Measurements from ENCODE around the gene MTCP1. TPM values are rescaled to one million over a fixed set of nuclear protein-coding genes. Genes with fewer than 3 reads are reported as not detected.

Gene MTCP1
- total and polyA plus RNA-seq, 9 of the 15 experiments (the other 6 are each of a cell fraction or from before 2014, with no cell fraction given), result 12.7 to 28.0 (median 22.9) TPM

- no peak for TF ChIP-seq CHD7 (IDR thresholded peaks at IDR 0.05; ENCODE audit: low read depth, low read length)
- TF ChIP-seq HNRNPUL1 (IDR thresholded peaks at IDR 0.05; ENCODE audit: low read length), result no peak
- TF ChIP-seq ZNF347 (CRISPR knock-in tag; IDR thresholded peaks at IDR 0.05; ENCODE audit: low read depth), result no peak
- TF ChIP-seq NFYB (IDR thresholded peaks at IDR 0.05; ENCODE audit: extremely low read depth, insufficient read length), result no peak
- no peak for TF ChIP-seq BCLAF1 (IDR thresholded peaks at IDR 0.05; ENCODE audit: borderline replicate concordance in 1 of 2, control insufficient read depth in 1 of 2, low read depth in 2 of 2, low read length in 1 of 2)
- no peak for TF ChIP-seq FOXP4 (CRISPR knock-in tag; IDR thresholded peaks at IDR 0.05; ENCODE audit: borderline replicate concordance)
- no peak for TF ChIP-seq ZNF512 (tag; IDR thresholded peaks at IDR 0.05)
These were observed at the start of gene MTCP1, which contains the start of the genes BRCC3 and CMC4 (continued) for GRCh38 chrX:155070975-155071693.
